ENCODE data around the gene CCP110.

Gene CCP110

DNA sequence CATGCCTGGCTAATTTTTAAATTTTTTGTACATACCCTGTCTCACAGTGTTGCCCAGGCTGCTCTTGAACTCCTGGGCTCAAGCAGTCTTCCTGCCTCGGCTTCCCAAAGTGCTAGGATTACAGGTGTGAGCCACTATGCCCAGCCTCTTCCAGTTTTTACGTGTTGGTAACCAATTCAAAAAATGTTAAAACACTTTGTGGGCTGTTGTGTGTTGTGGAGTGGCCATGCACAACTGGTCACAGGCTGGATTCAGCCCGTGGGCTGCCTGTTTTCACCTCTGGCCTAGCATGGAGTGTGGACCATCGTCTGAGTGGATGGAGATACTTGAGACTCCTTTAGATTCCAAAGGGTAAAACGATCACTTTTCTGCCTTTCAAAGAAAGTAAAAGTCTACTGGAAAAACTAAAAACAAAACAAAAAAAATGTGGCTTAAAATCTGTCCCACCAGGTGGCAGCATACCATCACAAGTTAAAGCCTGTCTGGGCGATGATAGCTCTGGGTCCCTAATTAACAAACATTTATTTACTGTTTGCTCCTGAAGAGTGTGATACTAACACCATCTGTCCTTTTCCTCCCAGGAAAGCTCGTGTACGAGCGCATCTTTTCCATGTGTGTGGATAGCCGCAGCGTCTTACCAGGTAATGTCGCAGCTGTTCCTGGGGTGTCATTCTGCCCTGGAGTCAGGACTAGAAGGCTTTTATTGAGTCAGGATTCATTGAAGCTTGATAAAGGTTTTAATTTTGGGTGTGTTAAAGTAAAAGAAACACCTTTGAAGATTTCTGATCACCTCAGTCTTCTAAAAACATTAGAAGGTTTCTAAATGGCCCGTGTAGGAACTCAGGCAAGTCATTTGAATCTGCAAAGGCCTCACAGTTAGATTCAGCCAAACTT is 77.6 kb downstream of the CCP110 start:
- peak; percentile 29 for DNase-seq

All from activated CD4-positive, alpha-beta T cell treated with anti-CD3 and anti-CD28 coated beads for 48 hours (primary cell).